HG02610 (cell line): ENCODE measurements around the gene OR2C3.
"Not testable (repeated sequence)": the region's sequence is repeated elsewhere in the genome, so short reads cannot be mapped to it uniquely, and the experiment has no call there.

Experiments used
- ATAC-seq: cut with Tn5 transposase; IDR thresholded peaks from one replicate; pipeline ENCODE4 v1.9.1; 2021; ENCODE audit warnings: mild to moderate bottlenecking, moderate library complexity; ENCODE audit not compliant: unreplicated experiment

OR2C3 gene

GRCh38 chr1:247518613-247518891, 17.7 kb downstream of the OR2C3 start:
- ATAC-seq: no peak

GRCh38 chr1:247517795-247518612, 18.2 kb downstream of the OR2C3 start:
- no peak for ATAC-seq

- no peak for ATAC-seq
Measured at GRCh38 chr1:247506831-247507230, 29.4 kb downstream of the OR2C3 start.

GRCh38 chr1:247500865-247501264, 35.4 kb downstream of the OR2C3 start:
- ATAC-seq: no peak

- no peak for ATAC-seq
Measured at GRCh38 chr1:247496581-247497285, 39.5 kb downstream of the OR2C3 start.

- no peak for ATAC-seq
Measured at GRCh38 chr1:247494767-247495166, 41.5 kb downstream of the OR2C3 start.

- ATAC-seq: no peak
Measured at GRCh38 chr1:247493106-247493505, 43.1 kb downstream of the OR2C3 start.

- no peak for ATAC-seq
Measured at GRCh38 chr1:247491328-247491727, 44.9 kb downstream of the OR2C3 start.

GRCh38 chr1:247487057-247487456, 49.2 kb downstream of the OR2C3 start:
- peak; percentile 72 for ATAC-seq

GRCh38 chr1:247482747-247483146, 53.5 kb downstream of the OR2C3 start:
- ATAC-seq: no peak

GRCh38 chr1:247476328-247477058, 59.7 kb downstream of the OR2C3 start:
- ATAC-seq: not testable (repeated sequence)

GRCh38 chr1:247475793-247476192, 60.4 kb downstream of the OR2C3 start:
- no peak for ATAC-seq
